HFFc6 (cell line): ENCODE results near the gene LRP6. TPM values are rescaled to one million over a fixed set of nuclear protein-coding genes. Genes with fewer than 3 reads are reported as not detected.

Source experiments
- DNase-seq: peaks from one replicate; pipeline ENCODE4 v3.0.0-alpha.2; 2018
- H3K27ac Mint-ChIP-seq: 2 replicates; pipeline ENCODE4 v1.8.0; 2020; ENCODE audit warnings: mild to moderate bottlenecking, mixed read lengths
- H3K27me3 Mint-ChIP-seq: 2 replicates; pipeline ENCODE4 v1.8.0; 2021; ENCODE audit warnings: mild to moderate bottlenecking, moderate library complexity, mixed read lengths; ENCODE audit not compliant: insufficient read depth
- H3K36me3 Mint-ChIP-seq: 2 replicates; pipeline ENCODE4 v1.8.0; 2021; ENCODE audit warnings: low read depth, mixed read lengths
- H3K4me1 Mint-ChIP-seq: 2 replicates; pipeline ENCODE4 v1.8.0; 2020; ENCODE audit warnings: low read depth, mixed read lengths
- H3K4me3 Mint-ChIP-seq: 2 replicates; pipeline ENCODE4 v1.8.0; 2020; ENCODE audit warnings: mild to moderate bottlenecking, moderate library complexity, mixed read lengths
- H3K9me3 Mint-ChIP-seq: 2 replicates; pipeline ENCODE4 v1.8.0; 2020; ENCODE audit warnings: mild to moderate bottlenecking, mixed read lengths
- total RNA-seq, 6 experiments: library from RNA; stranded (reverse); fragmentation: NEBNext Ultra II Directional; extraction: Animal tissue kit (Norgen Biotek cat#: 25700); gene quantifications; 2 replicates in 1 of 6; 3 replicates in 5 of 6; pipeline ENCODE4 v1.2.3, GENCODE V29; 2021
- TF ChIP-seq, protein P1 (sequence below): fragments of 200-600 bp; sonication (generic); IDR thresholded peaks from 2 replicates; pipeline ENCODE4 v1.5.0; 2021; ENCODE audit warnings: antibody characterized with exemption, mild to moderate bottlenecking

The LRP6 gene
- total RNA-seq, 6 experiments from 2014 or later = 24.0 to 31.6 (median 27.0) TPM

DNA sequence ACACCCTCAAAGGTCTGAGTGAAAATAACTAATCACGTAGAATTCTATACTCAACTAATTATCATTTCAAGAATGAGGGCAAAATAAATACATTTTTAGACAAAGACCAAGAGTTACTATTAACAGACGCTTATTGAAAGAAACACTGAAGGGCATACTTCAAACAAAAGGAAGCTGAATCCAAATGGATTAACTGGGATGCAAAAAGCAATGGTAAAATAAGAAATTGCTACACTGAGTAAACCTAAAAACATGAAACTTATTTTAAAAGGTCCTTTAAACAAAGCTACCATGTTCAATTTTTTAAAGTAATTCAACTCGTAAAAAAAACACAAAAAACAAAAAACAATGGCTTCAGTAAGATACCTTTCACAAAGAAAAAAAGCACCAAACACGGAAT is 28.2 kb downstream of the LRP6 start:
- TF ChIP-seq, protein P1, sequence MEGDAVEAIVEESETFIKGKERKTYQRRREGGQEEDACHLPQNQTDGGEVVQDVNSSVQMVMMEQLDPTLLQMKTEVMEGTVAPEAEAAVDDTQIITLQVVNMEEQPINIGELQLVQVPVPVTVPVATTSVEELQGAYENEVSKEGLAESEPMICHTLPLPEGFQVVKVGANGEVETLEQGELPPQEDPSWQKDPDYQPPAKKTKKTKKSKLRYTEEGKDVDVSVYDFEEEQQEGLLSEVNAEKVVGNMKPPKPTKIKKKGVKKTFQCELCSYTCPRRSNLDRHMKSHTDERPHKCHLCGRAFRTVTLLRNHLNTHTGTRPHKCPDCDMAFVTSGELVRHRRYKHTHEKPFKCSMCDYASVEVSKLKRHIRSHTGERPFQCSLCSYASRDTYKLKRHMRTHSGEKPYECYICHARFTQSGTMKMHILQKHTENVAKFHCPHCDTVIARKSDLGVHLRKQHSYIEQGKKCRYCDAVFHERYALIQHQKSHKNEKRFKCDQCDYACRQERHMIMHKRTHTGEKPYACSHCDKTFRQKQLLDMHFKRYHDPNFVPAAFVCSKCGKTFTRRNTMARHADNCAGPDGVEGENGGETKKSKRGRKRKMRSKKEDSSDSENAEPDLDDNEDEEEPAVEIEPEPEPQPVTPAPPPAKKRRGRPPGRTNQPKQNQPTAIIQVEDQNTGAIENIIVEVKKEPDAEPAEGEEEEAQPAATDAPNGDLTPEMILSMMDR = no peak
- H3K9me3 Mint-ChIP-seq = no peaks in the 10 kb centered on the region; the same call in 1 of the 2 replicates
- DNase-seq = no peak
- peaks cover 26% of the 10 kb centered on the region for H3K4me1 Mint-ChIP-seq
- H3K27ac Mint-ChIP-seq = no peak overlapping the region
- no peaks in the 10 kb centered on the region; the same call in 1 of the 2 replicates for H3K27me3 Mint-ChIP-seq
- H3K36me3 Mint-ChIP-seq = peaks cover 5% of the 10 kb centered on the region
- H3K4me3 Mint-ChIP-seq = no peak overlapping the region

DNA sequence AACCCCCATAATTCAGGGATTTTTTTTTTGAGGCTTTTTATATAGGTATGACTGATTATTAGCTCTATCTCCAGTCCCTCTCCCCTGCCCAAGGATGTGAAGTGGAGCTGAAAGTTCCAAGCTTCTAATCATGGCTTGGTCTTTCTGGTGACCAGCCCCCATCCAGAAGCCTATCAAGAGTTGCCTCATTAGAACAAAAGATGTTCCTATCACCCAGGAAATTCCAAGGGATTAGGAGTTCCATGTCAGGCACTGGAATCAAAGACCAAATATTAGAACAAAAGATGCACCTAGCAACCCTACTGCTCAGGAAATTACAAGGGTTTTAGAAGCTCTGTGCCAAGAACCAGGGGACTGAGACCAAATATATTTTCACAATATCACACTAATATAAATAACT is 29.9 kb downstream of the LRP6 start:
- TF ChIP-seq, protein P1 = no peak
- no peaks in the 10 kb centered on the region; the same call in 1 of the 2 replicates for H3K27me3 Mint-ChIP-seq
- H3K9me3 Mint-ChIP-seq = no peaks in the 10 kb centered on the region; the same call in 1 of the 2 replicates
- peaks cover 5% of the 10 kb centered on the region for H3K36me3 Mint-ChIP-seq
- no peak overlapping the region for H3K27ac Mint-ChIP-seq
- no peak overlapping the region for H3K4me3 Mint-ChIP-seq
- no peak for DNase-seq
- H3K4me1 Mint-ChIP-seq = peaks cover 22% of the 10 kb centered on the region

DNA sequence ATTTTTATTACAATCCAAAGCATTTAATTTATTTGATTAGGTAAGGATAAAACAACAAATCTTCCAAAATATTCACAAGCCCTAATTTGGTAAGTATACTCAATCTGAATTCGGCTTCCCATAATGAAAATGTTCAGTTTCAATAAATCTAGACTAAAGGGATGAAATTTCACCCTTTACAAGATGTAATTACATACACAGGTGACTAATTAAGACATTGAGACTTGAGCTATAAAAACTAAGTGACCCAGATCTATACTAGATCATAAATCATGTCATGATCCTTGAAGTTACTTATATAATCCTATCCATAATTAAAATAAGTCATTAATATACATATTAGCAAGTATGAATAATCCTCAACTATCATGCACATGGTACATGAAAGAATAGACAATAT is 36.6 kb downstream of the LRP6 start:
- TF ChIP-seq, protein P1 = no peak
- peaks cover 14% of the 10 kb centered on the region for H3K36me3 Mint-ChIP-seq
- peaks cover 11% of the 10 kb centered on the region for H3K9me3 Mint-ChIP-seq
- H3K4me1 Mint-ChIP-seq = peaks cover 33% of the 10 kb centered on the region
- H3K4me3 Mint-ChIP-seq = no peak overlapping the region
- no peak overlapping the region for H3K27ac Mint-ChIP-seq
- no peak for DNase-seq
- H3K27me3 Mint-ChIP-seq = no peaks in the 10 kb centered on the region

DNA sequence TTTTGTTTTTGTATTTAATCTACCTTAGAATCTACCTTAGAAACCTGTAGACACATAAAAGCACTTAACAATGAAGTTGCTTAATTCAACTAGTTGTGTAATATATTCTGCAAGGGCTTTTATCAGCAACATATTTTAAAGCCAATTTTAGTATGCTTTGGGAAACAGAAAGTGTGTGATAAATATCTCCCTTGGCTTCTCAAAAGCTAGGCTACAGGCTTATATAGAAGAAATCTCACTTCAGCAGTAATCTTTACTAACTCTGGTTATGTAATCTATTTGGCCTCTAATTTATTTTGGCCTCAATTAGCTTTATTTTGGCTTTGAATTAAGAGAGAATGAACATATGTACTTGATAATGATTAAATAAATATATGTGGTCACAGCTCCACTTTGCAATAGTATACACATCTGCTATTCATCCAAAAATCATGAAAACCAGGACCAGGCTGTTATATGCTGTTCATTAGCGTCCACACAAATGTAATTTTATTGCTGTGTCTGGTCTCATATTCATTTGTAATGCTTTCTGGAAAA is 37.2 kb downstream of the LRP6 start:
- peaks cover 14% of the 10 kb centered on the region for H3K36me3 Mint-ChIP-seq
- H3K27me3 Mint-ChIP-seq = no peaks in the 10 kb centered on the region
- peaks cover 40% of the 10 kb centered on the region for H3K4me1 Mint-ChIP-seq
- DNase-seq = no peak
- H3K27ac Mint-ChIP-seq = no peak overlapping the region
- H3K9me3 Mint-ChIP-seq = peaks cover 11% of the 10 kb centered on the region
- no peak overlapping the region for H3K4me3 Mint-ChIP-seq
- TF ChIP-seq, protein P1 = no peak

DNA sequence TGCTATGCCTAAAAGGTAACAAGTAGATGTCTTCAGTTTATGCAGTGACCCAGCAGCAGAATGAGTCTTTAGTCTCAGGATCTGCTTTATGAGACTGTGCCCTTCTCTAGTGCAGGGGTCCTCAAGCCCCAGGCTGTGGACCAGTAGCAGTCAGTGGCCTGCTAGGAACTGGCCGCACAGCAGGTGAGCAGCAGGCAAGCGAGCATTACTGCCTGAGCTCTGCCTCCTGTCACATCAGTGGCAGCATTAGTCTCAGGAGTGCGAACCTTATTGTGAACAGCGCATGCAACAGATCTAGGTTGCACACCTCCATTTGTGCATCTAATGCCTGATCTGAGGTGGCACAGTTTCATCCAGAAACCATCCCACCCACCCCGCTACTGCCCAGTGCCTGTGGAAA is 38.4 kb downstream of the LRP6 start:
- peaks cover 14% of the 10 kb centered on the region for H3K36me3 Mint-ChIP-seq
- TF ChIP-seq, protein P1 = no peak
- H3K4me3 Mint-ChIP-seq = no peak overlapping the region
- H3K27me3 Mint-ChIP-seq = no peaks in the 10 kb centered on the region
- DNase-seq = no peak
- H3K4me1 Mint-ChIP-seq = peaks cover 52% of the 10 kb centered on the region
- peaks cover 11% of the 10 kb centered on the region for H3K9me3 Mint-ChIP-seq
- no peak overlapping the region for H3K27ac Mint-ChIP-seq
